MM.1S (cell line): ENCODE results near the gene RSPH3.

Source experiments
- DNase-seq: peaks from one replicate; pipeline ENCODE4 v3.0.0-alpha.2; 2015
- H2AFZ ChIP-seq: fragments of 300-600 bp; sonication (generic); 2 replicates; pipeline ENCODE4 v1.6.0; 2016; ENCODE audit warnings: antibody characterized with exemption, low read length
- H3F3A ChIP-seq: fragments of 300-600 bp; sonication (generic); 2 replicates; pipeline ENCODE4 v1.6.1; 2016; ENCODE audit warnings: mild to moderate bottlenecking, antibody characterized with exemption, low read length, moderate library complexity, mixed read lengths; ENCODE audit not compliant: insufficient read depth
- H3K27ac ChIP-seq: fragments of 300-600 bp; sonication (generic); 2 replicates; pipeline ENCODE4 v1.5.1; 2016; ENCODE audit warnings: mild to moderate bottlenecking, low read length
- H3K27me3 ChIP-seq: fragments of 300-600 bp; sonication (generic); replicated peaks from 2 replicates; pipeline ENCODE4 v1.6.0; 2016; ENCODE audit warnings: low read length; ENCODE audit not compliant: insufficient read depth
- H3K36me3 ChIP-seq: fragments of 300-600 bp; sonication (generic); replicated peaks from 2 replicates; pipeline ENCODE4 v1.6.1; 2016; ENCODE audit warnings: mild to moderate bottlenecking, low read length, mixed read lengths; ENCODE audit not compliant: insufficient read depth
- H3K4me1 ChIP-seq: fragments of 300-600 bp; sonication (generic); 2 replicates; pipeline ENCODE4 v1.6.1; 2016; ENCODE audit warnings: low read length, mixed read lengths
- H3K4me2 ChIP-seq: fragments of 300-600 bp; sonication (generic); 2 replicates; pipeline ENCODE4 v1.6.0; 2016; ENCODE audit warnings: low read depth, low read length
- H3K4me3 ChIP-seq: fragments of 300-600 bp; sonication (generic); 2 replicates; pipeline ENCODE4 v1.5.1; 2016; ENCODE audit warnings: low read length, mixed read lengths
- H3K79me2 ChIP-seq: fragments of 300-600 bp; sonication (generic); 2 replicates; pipeline ENCODE4 v1.6.1; 2016; ENCODE audit warnings: mixed run types, low read length, mixed read lengths
- H3K9ac ChIP-seq: fragments of 300-600 bp; sonication (generic); 2 replicates; pipeline ENCODE4 v1.6.1; 2016; ENCODE audit warnings: low read length, mixed read lengths
- H3K9me2 ChIP-seq: fragments of 300-600 bp; sonication (generic); replicated peaks from 2 replicates; pipeline ENCODE4 v1.6.1; 2016; ENCODE audit warnings: mild to moderate bottlenecking, low read length, mixed read lengths; ENCODE audit not compliant: insufficient read depth
- H3K9me3 ChIP-seq: fragments of 300-600 bp; sonication (generic); replicated peaks from 2 replicates; pipeline ENCODE4 v1.6.1; 2016; ENCODE audit warnings: mild to moderate bottlenecking, low read length, mixed read lengths; ENCODE audit not compliant: insufficient read depth
- H4K20me1 ChIP-seq: fragments of 300-600 bp; sonication (generic); 2 replicates; pipeline ENCODE4 v1.6.1; 2016; ENCODE audit warnings: mild to moderate bottlenecking, low read length, moderate library complexity, mixed read lengths; ENCODE audit not compliant: insufficient read depth
- CTCF ChIP-seq: fragments of 300-600 bp; sonication (generic); IDR thresholded peaks from 2 replicates; pipeline ENCODE4 v1.5.1; 2016; ENCODE audit warnings: antibody characterized with exemption, low read length, mixed read lengths
- EZH2 ChIP-seq: fragments of 300-600 bp; sonication (generic); optimal IDR thresholded peaks from 2 replicates; pipeline ENCODE3; 2017; ENCODE audit warnings: low read depth, mild to moderate bottlenecking, antibody characterized with exemption, low read length, mixed read lengths
- EZH2phosphoT487 ChIP-seq: fragments of 300-600 bp; sonication (generic); IDR thresholded peaks from 2 replicates; pipeline ENCODE4 v1.6.1; 2018; ENCODE audit warnings: antibody characterized with exemption, low read length

RSPH3 gene

GRCh38 chr6:158972241-158973233, 27.5 kb downstream of the RSPH3 start:
- Histone ChIP-seq H3K4me3 (no peak overlapping the region), H3K4me2 (no peak overlapping the region), H2AFZ (no peak overlapping the region), H3K9ac (no peak overlapping the region), H3K27me3 (no peaks in the 10 kb centered on the region), H3K36me3 (no peaks in the 10 kb centered on the region), H3K79me2 (no peaks in the 10 kb centered on the region), H4K20me1 (no peaks in the 10 kb centered on the region), H3K9me3 (no peaks in the 10 kb centered on the region), H3K9me2 (no peaks in the 10 kb centered on the region), H3K27ac (no peak overlapping the region), H3K4me1 (no peaks in the 10 kb centered on the region), H3F3A (no peaks in the 10 kb centered on the region)
- peak; percentile 34 for DNase-seq
- TF ChIP-seq CTCF: peak; percentile 40
- no peak for TF ChIP-seq EZH2

DNA sequence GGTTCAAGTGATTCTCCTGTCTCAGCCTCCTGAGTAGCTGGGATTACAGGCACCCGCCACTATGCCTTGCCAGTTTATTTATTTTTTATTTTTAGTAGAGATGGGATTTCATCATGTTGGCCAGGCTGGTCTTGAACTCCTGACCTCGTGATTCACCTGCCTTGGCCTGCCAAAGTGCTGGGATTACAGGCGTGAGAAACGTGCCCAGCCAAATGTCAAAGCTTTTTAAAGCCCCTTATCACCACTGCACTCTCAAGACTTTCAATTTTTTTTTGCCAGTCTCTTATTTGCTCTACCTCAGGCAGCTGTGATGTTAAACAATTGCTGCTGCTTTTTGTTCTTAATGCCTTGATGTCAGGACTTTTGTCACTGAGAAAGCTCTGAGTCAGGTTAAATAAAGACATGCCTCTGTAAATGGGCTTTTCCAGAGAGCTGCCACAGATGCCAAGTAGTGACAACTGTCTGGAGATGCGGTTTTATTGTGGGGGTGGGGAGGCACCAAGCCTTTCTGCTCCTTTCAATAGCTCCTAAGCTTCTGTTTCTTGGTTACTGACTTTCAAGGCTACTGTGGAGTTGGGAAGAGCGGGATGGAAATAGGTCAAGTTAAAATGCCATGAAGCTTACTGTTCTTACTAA, 29.2 kb downstream of the RSPH3 start:
- no peak for DNase-seq
- H2AFZ ChIP-seq: no peak overlapping the region
- no peaks in the 10 kb centered on the region for H4K20me1 ChIP-seq
- H3K4me3 ChIP-seq: no peak overlapping the region
- H3F3A ChIP-seq: no peaks in the 10 kb centered on the region
- H3K4me2 ChIP-seq: no peak overlapping the region
- TF ChIP-seq CTCF (no peak), EZH2 (no peak)
- H3K9me2 ChIP-seq: no peaks in the 10 kb centered on the region
- H3K79me2 ChIP-seq: no peaks in the 10 kb centered on the region
- H3K9me3 ChIP-seq: no peaks in the 10 kb centered on the region
- H3K9ac ChIP-seq: no peak overlapping the region
- no peaks in the 10 kb centered on the region for H3K4me1 ChIP-seq
- no peaks in the 10 kb centered on the region for H3K27me3 ChIP-seq
- no peak overlapping the region for H3K27ac ChIP-seq
- no peaks in the 10 kb centered on the region for H3K36me3 ChIP-seq

GRCh38 chr6:158969148-158969547, 30.9 kb downstream of the RSPH3 start:
- H3K4me1 ChIP-seq: no peaks in the 10 kb centered on the region
- TF ChIP-seq EZH2 (no peak), EZH2phosphoT487 (no peak), CTCF (no peak)
- H3K9me2 ChIP-seq: no peaks in the 10 kb centered on the region
- H2AFZ ChIP-seq: no peak overlapping the region
- H3K27me3 ChIP-seq: no peaks in the 10 kb centered on the region
- H3K36me3 ChIP-seq: no peaks in the 10 kb centered on the region
- no peaks in the 10 kb centered on the region for H3F3A ChIP-seq
- no peak overlapping the region for H3K27ac ChIP-seq
- H3K9me3 ChIP-seq: no peaks in the 10 kb centered on the region
- no peaks in the 10 kb centered on the region for H4K20me1 ChIP-seq
- no peak overlapping the region for H3K4me3 ChIP-seq
- no peak overlapping the region for H3K4me2 ChIP-seq
- H3K79me2 ChIP-seq: no peaks in the 10 kb centered on the region
- H3K9ac ChIP-seq: no peak overlapping the region
- no peak for DNase-seq
